ENCODE measurements around the gene SEPTIN2. TPM values are rescaled to one million over a fixed set of nuclear protein-coding genes. Genes with fewer than 3 reads are reported as not detected.
"Not testable (repeated sequence)": the region's sequence is repeated elsewhere in the genome, so short reads cannot be mapped to it uniquely, and the experiment has no call there.

The SEPTIN2 gene
- total and polyA plus RNA-seq, 5 experiments from 2014 or later, result 143 to 309 (median 182) TPM

DNA sequence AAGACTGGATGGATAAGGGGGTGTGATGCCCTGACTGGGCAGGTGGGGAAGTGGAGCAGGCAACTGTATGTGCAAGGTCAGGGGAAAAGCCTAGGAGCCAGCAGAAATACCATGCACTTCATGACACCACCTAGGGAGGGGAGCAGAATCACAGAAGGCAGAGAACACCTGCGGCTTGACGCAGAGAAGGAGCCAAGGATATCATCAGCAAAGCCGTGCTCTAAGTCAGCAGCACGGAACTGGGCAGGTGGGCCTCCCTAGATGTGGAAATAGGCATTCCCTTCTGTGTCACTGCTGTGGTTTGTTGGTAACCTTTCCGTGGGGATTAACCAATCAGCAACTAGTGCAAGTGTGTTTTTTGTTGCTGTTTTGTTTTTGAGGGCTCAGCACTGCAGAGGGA is 41.6 kb upstream of the SEPTIN2 start:
- Mint-ChIP-seq H3K27ac (peak overlapping the region in 6 of 10 donors; percentile 2 to 49 (median 40)), H3K4me1 (peaks cover 26 to 53% (median 43%) of the 10 kb centered on the region in 4 donors), H3K27me3 (no peaks in the 10 kb centered on the region), H3K4me3 (peak overlapping the region in 6 of 10 donors; percentile 20 to 85 (median 71)), H3K36me3 (peaks cover 1 to 14% (median 7%) of the 10 kb centered on the region in 3 donors), H3K9me3 (peaks cover 0 to 17% (median 9%) of the 10 kb centered on the region in 9 donors)
- POLR2A ChIA-PET, result no interaction called here
- ATAC-seq (no peak), DNase-seq (no peak)

DNA sequence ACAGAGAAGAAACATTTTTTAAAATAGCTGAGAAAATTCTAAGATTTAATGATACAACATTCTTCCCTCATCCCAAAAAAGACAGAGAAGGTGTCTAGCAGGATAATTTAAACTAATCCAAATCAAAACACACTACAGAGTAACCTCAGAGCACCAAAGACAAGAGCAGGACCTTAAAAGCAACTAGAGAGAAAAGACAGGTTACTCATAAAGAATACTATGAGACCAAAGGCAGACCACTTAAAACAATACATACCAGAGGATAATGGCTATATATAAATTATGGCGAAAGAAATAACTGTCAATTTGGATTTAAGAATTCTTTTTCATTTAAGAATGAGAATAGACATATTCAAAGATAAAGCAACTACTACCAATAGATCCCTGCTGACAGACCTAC is 40.2 kb upstream of the SEPTIN2 start:
- Mint-ChIP-seq H3K4me3 (no peak overlapping the region), H3K36me3 (peaks cover 0 to 14% (median 7%) of the 10 kb centered on the region in 3 donors), H3K9me3 (peaks cover 0 to 17% (median 9%) of the 10 kb centered on the region in 9 donors), H3K27me3 (no peaks in the 10 kb centered on the region), H3K4me1 (peaks cover 29 to 53% (median 41%) of the 10 kb centered on the region in 4 donors), H3K27ac (peak overlapping the region in 1 of 10 donors; percentile 16)
- DNase-seq (no peak), ATAC-seq (no peak)
- POLR2A ChIA-PET, result interaction anchor here (0.9 kb wide), 1 partner anchor 24 kb away, joined by 6 read pairs; no protein-coding TSS in a partner anchor

DNA sequence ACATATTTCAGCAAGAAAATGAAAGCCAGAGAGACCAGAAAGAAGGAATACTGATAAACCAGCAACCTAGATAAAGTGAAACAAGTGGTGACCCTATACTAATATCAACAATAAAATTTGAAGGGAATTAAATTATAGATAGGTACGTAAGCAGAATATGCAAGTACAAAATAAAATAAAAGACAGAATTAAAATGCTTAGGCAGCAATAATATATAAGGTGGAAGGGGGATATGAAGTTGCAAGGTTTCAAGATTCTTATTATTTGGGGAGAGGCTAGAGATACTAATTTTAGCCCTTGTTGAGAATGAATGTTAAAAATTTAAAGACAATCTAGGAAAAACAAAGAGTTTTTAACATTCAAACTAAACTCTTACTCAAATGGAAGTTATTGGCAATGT is 39.8 kb upstream of the SEPTIN2 start:
- Mint-ChIP-seq H3K4me3 (no peak overlapping the region), H3K36me3 (peaks cover 3 to 14% (median 7%) of the 10 kb centered on the region in 3 donors), H3K4me1 (peaks cover 26 to 50% (median 38%) of the 10 kb centered on the region in 4 donors), H3K27ac (no peak overlapping the region), H3K27me3 (no peaks in the 10 kb centered on the region), H3K9me3 (peaks cover 0 to 17% (median 9%) of the 10 kb centered on the region in 9 donors)
- POLR2A ChIA-PET, result interaction anchor here (0.9 kb wide), 1 partner anchor 23 kb away, joined by 6 read pairs; no protein-coding TSS in a partner anchor
- DNase-seq, result no peak
- no peak for ATAC-seq

DNA sequence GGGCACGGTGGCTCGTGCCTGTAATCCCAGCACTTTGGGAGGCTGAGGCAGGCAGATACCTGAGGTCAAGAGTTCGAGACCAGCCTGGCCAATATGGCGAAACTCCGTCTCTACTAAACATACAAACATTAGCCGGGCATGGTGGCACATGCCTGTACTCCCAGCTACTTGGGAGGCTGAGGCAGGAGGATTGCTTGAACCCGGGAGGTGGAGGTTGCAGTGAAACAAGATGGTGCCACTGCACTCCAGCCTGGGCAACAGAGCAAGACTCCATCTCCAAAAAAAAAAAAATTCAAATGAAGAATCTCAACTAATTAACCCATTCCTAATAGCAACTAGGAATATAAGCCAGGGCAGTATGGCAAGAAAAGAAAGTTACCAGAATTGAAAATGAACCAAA is 37.4 kb upstream of the SEPTIN2 start:
- POLR2A ChIA-PET, H3K27ac Mint-ChIP-seq, H3K27me3 Mint-ChIP-seq, DNase-seq, ATAC-seq, H3K4me3 Mint-ChIP-seq: not testable (repeated sequence)
- Mint-ChIP-seq H3K9me3 (peaks cover 0 to 17% (median 9%) of the 10 kb centered on the region in 9 donors), H3K4me1 (peaks cover 24 to 49% (median 37%) of the 10 kb centered on the region in 4 donors), H3K36me3 (peaks cover 6 to 14% (median 7%) of the 10 kb centered on the region in 3 donors)

DNA sequence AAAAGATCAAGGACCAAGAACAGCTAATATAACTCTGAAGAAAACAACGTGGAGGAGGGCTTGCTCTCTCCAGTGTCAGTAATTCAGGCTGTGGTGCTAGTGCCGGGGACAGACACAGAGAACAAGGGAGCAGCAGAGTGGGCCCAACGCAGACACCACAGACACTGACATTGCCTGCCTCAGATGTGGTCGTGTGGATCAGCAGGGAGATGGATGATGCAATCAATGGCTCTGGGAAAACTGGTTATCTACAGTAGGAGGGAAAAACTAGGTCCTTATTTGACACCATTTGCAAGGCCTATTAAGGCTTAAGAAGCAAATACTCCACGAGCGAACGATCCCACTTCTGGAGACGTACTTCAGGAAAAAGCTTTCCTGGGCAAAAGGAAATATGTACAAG is 36.3 kb upstream of the SEPTIN2 start:
- ATAC-seq (no peak), DNase-seq (no peak)
- peak overlapping the region in 1 of 10 donors; percentile 15 for H3K27ac Mint-ChIP-seq
- H3K36me3 Mint-ChIP-seq, result peaks cover 8 to 14% (median 13%) of the 10 kb centered on the region in 3 donors
- H3K4me3 Mint-ChIP-seq, result no peak overlapping the region
- H3K9me3 Mint-ChIP-seq, result peaks cover 0 to 17% (median 9%) of the 10 kb centered on the region in 9 donors
- POLR2A ChIA-PET, result no interaction called here
- H3K4me1 Mint-ChIP-seq, result peaks cover 23 to 45% (median 36%) of the 10 kb centered on the region in 4 donors
- H3K27me3 Mint-ChIP-seq, result no peaks in the 10 kb centered on the region

DNA sequence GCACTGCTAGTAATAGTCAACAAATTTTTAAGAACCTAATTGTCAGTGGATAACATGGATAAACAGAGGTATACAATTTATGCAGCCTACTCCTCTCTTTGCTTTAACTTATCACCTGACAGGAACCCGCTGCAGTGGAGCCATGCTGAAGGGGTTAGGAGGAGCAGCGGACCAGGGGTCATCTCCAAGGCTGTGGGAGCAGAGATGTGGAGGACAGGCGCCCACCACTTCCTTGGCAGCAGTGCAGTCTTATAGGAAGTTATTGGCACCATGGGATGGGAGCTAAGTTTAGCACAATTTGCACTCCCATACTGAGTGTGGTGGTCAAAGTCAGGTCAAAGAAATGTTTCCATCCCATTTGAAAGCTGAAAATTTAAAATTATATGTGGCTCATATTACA is 35.9 kb upstream of the SEPTIN2 start:
- Mint-ChIP-seq H3K4me1 (peaks cover 21 to 45% (median 33%) of the 10 kb centered on the region in 4 donors), H3K36me3 (peaks cover 9 to 14% (median 13%) of the 10 kb centered on the region in 3 donors), H3K27ac (peak overlapping the region in 2 of 10 donors; percentile 36 to 45), H3K9me3 (peaks cover 0 to 16% (median 8%) of the 10 kb centered on the region in 9 donors), H3K4me3 (no peak overlapping the region), H3K27me3 (no peaks in the 10 kb centered on the region)
- ATAC-seq, result no peak
- DNase-seq, result no peak
- POLR2A ChIA-PET, result no interaction called here

DNA sequence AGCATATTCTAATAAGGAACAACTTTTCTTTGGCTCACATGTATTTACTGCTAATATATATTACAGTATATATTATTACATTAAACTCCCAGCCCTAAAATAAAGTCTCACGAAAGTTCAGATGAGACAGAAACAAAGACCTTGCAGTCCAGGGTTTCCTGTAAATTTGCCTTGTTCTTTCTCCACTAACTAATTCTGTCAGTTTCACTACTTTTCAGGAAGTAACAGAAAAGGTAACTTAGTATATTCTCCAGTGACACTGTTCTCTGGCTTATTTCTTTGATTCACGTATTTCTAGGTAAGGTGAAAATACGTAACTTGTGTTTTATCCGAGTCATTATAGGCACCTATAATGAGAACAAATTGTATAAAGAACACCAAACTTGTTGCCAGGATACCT is 35.4 kb upstream of the SEPTIN2 start:
- H3K4me1 Mint-ChIP-seq, result peaks cover 18 to 44% (median 32%) of the 10 kb centered on the region in 4 donors
- no peaks in the 10 kb centered on the region for H3K27me3 Mint-ChIP-seq
- POLR2A ChIA-PET, result no interaction called here
- no peak for DNase-seq
- H3K27ac Mint-ChIP-seq, result no peak overlapping the region
- H3K4me3 Mint-ChIP-seq, result no peak overlapping the region
- no peak for ATAC-seq
- peaks cover 8 to 13% (median 10%) of the 10 kb centered on the region in 3 donors for H3K36me3 Mint-ChIP-seq
- H3K9me3 Mint-ChIP-seq, result peaks cover 0 to 11% (median 6%) of the 10 kb centered on the region in 9 donors

DNA sequence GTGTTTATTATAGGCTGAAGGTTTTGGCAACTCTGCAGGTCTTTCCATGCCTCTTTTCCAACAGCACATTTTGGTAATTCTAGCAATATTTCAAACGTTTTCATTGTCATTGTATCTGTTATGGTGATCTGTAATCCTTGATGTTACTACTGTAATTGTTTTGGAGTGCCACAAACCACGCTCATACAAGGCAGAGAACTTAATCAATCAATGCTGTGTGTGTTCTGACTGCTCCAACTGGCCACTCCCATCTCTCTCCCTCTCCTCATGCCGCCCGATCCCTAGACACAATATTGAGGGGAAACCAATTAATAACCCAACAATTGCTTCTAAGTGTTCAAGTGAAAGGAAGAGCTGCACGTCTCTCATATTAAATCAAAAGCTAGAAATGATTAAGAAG is 33.2 kb upstream of the SEPTIN2 start:
- Mint-ChIP-seq H3K27ac (peak overlapping the region in 4 of 10 donors; percentile 20 to 68 (median 51)), H3K4me1 (peaks cover 20 to 50% (median 39%) of the 10 kb centered on the region in 4 donors), H3K27me3 (no peaks in the 10 kb centered on the region), H3K4me3 (no peak overlapping the region), H3K9me3 (no peaks in the 10 kb centered on the region), H3K36me3 (peaks cover 0 to 13% (median 2%) of the 10 kb centered on the region in 3 donors)
- no peak for ATAC-seq
- POLR2A ChIA-PET, result no interaction called here
- no peak for DNase-seq

DNA sequence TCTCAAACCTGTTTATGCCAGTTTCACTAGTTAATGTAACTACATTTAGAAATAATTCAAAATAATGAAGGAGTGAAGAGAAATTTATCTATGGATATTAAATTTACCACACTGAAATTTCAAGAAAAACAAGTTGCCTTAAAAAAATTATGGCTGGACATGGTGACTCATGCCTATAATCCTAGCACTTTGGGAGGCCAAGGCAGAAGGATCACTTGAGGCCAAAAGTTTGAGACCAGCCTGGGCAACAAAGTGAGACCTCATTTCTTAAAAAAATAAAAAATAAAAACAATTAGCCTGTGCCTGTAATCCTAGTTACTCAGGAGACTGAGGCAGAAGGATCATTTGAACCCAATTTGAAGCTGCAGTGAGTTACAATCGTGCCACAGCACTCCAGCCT is 30.1 kb upstream of the SEPTIN2 start:
- POLR2A ChIA-PET, result no interaction called here
- DNase-seq, result no peak
- no peak overlapping the region for H3K4me3 Mint-ChIP-seq
- no peaks in the 10 kb centered on the region for H3K27me3 Mint-ChIP-seq
- peaks cover 27 to 63% (median 59%) of the 10 kb centered on the region in 4 donors for H3K4me1 Mint-ChIP-seq
- H3K9me3 Mint-ChIP-seq, result no peaks in the 10 kb centered on the region
- H3K27ac Mint-ChIP-seq, result peak overlapping the region in 1 of 10 donors; percentile 60
- ATAC-seq, result no peak
- H3K36me3 Mint-ChIP-seq, result peaks cover 0 to 19% (median 2%) of the 10 kb centered on the region in 3 donors

DNA sequence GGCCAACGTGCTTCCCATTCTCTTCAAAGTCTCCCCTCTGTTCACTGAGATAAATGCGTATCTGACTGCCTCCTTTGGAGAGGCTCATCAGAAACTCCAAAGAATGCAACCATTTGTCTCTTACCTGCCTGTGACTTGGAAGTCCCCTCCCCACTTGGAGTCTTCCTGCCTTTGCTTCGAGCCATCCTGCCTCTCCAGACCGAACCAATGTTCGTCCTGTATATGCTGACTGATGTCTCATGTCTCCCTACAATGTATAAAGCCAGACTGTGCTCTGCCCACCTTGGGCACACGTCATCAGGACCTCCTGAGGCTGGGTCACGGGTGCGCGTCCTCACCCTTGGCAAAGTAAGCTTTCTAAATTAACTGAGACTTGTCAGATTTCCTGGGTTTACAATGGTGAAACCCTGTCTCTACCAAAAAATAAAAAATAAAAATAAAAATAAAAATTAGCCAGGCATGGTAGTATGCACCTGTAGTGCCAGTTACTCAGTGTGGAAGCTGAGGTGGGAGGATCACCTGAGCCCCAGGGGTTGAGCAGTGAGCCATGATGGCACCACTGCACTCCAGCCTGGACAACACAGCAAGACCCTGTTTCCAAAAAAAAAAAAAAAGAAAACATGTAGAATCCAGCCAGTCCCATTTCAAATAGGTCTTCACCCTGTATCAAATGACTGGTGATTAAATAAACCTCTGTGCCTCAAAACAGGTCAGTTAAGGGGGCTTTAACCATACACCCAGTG is 29.2 kb upstream of the SEPTIN2 start:
- DNase-seq (no peak), ATAC-seq (no peak)
- H3K9me3 Mint-ChIP-seq, result no peaks in the 10 kb centered on the region
- no peaks in the 10 kb centered on the region for H3K27me3 Mint-ChIP-seq
- H3K4me3 Mint-ChIP-seq, result no peak overlapping the region
- POLR2A ChIA-PET, result no interaction called here
- peaks cover 31 to 70% (median 64%) of the 10 kb centered on the region in 4 donors for H3K4me1 Mint-ChIP-seq
- peaks cover 0 to 17% (median 2%) of the 10 kb centered on the region in 3 donors for H3K36me3 Mint-ChIP-seq
- H3K27ac Mint-ChIP-seq, result no peak overlapping the region

DNA sequence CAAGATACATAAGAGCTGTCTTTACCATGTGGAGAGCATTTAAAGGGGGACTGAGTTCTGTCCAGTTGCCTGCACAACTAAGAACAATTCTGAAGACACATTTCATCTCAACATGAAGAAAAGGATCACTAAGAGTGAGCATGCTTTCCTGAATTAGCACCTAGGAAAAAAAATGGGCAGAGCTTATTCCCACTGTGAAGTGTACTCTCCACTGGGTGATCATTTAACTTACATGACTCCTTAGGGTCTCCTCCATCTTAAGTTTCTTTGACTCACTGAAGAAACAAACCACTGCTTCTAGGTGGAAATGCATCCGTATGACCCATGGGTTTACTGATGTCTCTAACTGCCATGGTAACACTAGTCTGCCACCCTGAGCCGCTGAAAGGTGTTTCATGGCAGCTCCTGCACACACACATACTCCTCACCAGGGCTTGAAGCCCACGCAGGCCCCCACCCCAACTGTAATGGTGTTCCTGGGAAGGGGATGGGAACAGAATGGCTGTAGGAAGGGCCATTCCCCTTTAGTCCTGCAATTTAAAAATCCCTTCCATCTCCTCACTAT is 27.3 kb upstream of the SEPTIN2 start:
- ATAC-seq (peak in 1 of 2 donors; percentile 38), DNase-seq (no peak)
- Mint-ChIP-seq H3K9me3 (no peaks in the 10 kb centered on the region), H3K36me3 (peaks cover 0 to 13% (median 2%) of the 10 kb centered on the region in 3 donors), H3K27me3 (no peaks in the 10 kb centered on the region), H3K4me3 (no peak overlapping the region), H3K27ac (peak overlapping the region in 6 of 10 donors; percentile 0 to 46 (median 24)), H3K4me1 (peaks cover 33 to 68% (median 65%) of the 10 kb centered on the region in 4 donors)
- POLR2A ChIA-PET, result interaction anchor here (1.4 kb wide), 1 partner anchor 26 kb away, joined by 4 read pairs; no protein-coding TSS in a partner anchor

DNA sequence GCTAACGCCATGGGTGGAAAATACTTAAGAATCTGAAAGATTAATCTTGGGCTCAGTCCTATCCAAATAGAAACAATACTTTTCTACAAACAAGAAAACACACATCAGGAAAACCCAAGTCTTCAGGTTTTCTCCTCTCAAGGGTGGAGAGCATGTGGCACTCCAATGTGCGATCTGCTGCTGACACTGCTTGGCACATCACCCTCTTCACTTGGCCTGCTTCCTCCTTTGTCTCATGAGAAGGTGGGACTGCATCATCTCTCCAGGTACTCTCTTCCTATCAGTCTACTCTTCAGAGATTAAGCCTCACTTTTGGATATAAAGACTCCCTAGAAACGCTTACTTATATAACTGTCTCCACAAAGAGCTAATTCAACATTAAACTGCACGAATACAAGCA is 26.7 kb upstream of the SEPTIN2 start:
- H3K36me3 Mint-ChIP-seq, result peaks cover 0 to 10% (median 2%) of the 10 kb centered on the region in 3 donors
- POLR2A ChIA-PET, result interaction anchor here (0.6 kb wide), 1 partner anchor 17 kb away, joined by 3 read pairs; no protein-coding TSS in a partner anchor
- peaks cover 31 to 69% (median 62%) of the 10 kb centered on the region in 4 donors for H3K4me1 Mint-ChIP-seq
- DNase-seq (no peak), ATAC-seq (no peak)
- peak overlapping the region in 3 of 10 donors; percentile 0 to 21 (median 20) for H3K27ac Mint-ChIP-seq
- no peaks in the 10 kb centered on the region for H3K9me3 Mint-ChIP-seq
- H3K27me3 Mint-ChIP-seq, result no peaks in the 10 kb centered on the region
- H3K4me3 Mint-ChIP-seq, result no peak overlapping the region

DNA sequence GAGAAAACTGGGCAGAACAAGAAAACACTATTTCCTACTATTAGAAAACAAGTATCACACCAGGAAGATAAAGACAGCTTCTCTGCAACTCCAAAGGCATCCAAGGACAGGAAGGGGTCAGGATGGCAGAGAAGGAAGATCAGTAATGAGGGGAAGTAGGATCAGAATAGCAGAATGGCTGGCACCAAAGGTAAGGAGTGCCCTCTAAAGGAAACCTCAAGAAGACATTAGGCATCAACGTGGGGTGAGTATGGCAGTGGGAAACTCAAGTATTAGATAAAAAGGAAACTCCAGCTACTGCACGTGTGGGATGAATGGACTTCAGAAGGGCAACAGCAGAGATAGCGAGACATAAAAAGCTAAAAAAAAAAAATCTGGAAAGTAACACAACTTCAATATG is 26.1 kb upstream of the SEPTIN2 start:
- peak overlapping the region in 1 of 10 donors; percentile 20 for H3K27ac Mint-ChIP-seq

More for the DNA sequence above, 26.1 kb upstream of the SEPTIN2 start:
- Mint-ChIP-seq H3K4me1 (peaks cover 28 to 65% (median 58%) of the 10 kb centered on the region in 4 donors), H3K27me3 (no peaks in the 10 kb centered on the region), H3K4me3 (no peak overlapping the region), H3K9me3 (no peaks in the 10 kb centered on the region), H3K36me3 (peaks cover 0 to 7% (median 0%) of the 10 kb centered on the region in 3 donors)
- POLR2A ChIA-PET, result interaction anchor here (0.6 kb wide), 1 partner anchor 16 kb away, joined by 3 read pairs; no protein-coding TSS in a partner anchor
- no peak for ATAC-seq
- DNase-seq, result no peak
